Melanocyte of skin (primary cell): ENCODE results near the gene MBNL2. TPM values are rescaled to one million over a fixed set of nuclear protein-coding genes. Genes with fewer than 3 reads are reported as not detected.

Source experiments
- small RNA-seq, 2 donors: library from RNA; depleted of rRNA; stranded (forward); fragments of <200 nt; gene quantifications; one replicate each; pipeline ENCODE3, GENCODE V24; 2012
- total RNA-seq, 2 donors: library from RNA; depleted of rRNA; stranded (reverse); fragments of >200 nt; gene quantifications; 2 replicates each; pipeline ENCODE4 v1.2.3, GENCODE V29; 2012

Gene MBNL2
- total RNA-seq, result 10 to 100 TPM; 65.6 to 90.9 TPM

DNA sequence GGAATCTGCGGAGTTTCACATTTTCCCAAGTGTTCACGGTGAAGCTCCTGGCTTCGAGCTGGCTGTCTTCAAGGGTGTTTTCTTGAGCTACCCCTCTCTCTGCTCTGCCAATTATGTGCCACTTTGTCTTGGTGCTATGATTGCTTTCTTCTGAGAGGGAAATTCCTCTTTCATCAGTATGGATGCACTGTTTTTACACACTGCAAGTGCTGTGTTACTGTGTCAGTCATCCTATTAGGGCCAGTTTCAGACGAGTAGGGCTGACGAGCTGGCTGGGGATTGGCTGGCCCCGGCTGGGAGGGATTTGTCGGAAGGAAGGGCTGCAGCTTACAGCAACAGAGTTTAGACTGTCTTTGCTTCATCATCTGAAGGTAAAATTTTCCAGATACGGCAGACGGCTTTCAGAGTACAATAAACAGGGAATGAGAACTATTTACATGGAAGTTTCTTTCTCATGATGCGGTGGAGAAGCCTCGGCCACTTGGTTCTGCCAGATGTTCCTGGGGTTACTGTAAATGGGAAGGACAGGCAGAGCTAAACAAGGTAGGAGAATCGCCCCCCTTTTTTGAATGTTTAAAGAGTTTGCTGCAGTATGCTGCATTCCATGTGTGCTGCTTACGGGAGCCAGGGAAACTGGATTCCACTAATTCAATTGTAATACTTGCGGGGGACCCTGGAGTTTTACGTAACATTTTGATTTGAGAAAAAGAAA is at the start of gene MBNL2:
MBNL2 (plus strand) TSS at position 345 of the 712 bp plus-strand sequence. CDS start 53,903 bp downstream, outside the sequence.

GRCh38 chr13:97433727-97434396 is 211.7 kb downstream of the MBNL2 start, which contains the start of gene RAP2A:
Gene RAP2A, plus strand, starts transcription at chr13:97434169. Its CDS starts 302 bp downstream, at chr13:97434471.

Small RNAs within 50 kb of the gene (small RNA-seq; reads per million reads assigned to genes)
- gene AL442067.1, result 0 reads per million in 2 donors
- gene RNA5SP37, result 0 reads per million in 2 donors

Other genes starting within 250 kb of the MBNL2 start
- gene OXGR1, start 227.9 kb upstream of the MBNL2 start, total RNA-seq, result not detected
- 10 to 100 TPM; 44.0 to 70.9 TPM for gene RAP2A, start 211.8 kb downstream of the MBNL2 start, total RNA-seq